ENCODE measurements around the gene SNX25. TPM values are rescaled to one million over a fixed set of nuclear protein-coding genes. Genes with fewer than 3 reads are reported as not detected.

Gene SNX25
- total RNA-seq, 1 donor from 2014 or later, result 53.1 TPM

DNA sequence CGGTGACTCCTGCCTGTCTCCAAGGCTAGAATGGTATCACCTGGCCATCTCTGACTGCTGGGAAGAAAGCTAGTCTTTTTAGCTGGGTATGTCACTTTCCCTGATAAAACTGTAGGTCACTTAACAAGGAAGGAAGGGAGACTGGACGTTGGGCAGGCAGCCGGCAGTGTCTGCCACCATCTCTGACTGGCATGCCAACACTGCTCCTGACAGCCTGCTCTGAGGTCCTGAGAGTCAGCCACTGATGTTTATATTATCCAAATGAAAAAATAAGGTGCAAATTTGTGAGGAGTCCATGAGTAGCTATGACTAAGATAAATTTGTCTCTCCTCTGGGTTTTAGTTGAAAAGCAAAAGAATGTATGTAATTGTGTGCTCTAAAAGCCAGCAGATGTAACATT is 77.2 kb downstream of the SNX25 start:
- ChIA-PET POLR2A (no interaction called here), CTCF (no interaction called here)
- Mint-ChIP-seq H3K9me3 (no peaks in the 10 kb centered on the region), H3K36me3 (ENCODE audit: low read depth) (peaks cover 51% of the 10 kb centered on the region), H3K27me3 (no peaks in the 10 kb centered on the region), H3K4me1 (no peaks in the 10 kb centered on the region), H3K27ac (no peak overlapping the region), H3K4me3 (no peak overlapping the region)
- TF ChIP-seq, protein P1, sequence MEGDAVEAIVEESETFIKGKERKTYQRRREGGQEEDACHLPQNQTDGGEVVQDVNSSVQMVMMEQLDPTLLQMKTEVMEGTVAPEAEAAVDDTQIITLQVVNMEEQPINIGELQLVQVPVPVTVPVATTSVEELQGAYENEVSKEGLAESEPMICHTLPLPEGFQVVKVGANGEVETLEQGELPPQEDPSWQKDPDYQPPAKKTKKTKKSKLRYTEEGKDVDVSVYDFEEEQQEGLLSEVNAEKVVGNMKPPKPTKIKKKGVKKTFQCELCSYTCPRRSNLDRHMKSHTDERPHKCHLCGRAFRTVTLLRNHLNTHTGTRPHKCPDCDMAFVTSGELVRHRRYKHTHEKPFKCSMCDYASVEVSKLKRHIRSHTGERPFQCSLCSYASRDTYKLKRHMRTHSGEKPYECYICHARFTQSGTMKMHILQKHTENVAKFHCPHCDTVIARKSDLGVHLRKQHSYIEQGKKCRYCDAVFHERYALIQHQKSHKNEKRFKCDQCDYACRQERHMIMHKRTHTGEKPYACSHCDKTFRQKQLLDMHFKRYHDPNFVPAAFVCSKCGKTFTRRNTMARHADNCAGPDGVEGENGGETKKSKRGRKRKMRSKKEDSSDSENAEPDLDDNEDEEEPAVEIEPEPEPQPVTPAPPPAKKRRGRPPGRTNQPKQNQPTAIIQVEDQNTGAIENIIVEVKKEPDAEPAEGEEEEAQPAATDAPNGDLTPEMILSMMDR (IDR thresholded peaks at IDR 0.05), result no peak
- intact Hi-C loops (cut with micrococcal nuclease), result no loop called here
- ATAC-seq (ENCODE audit: low read depth), result no peak
- DNase-seq, result no peak

DNA sequence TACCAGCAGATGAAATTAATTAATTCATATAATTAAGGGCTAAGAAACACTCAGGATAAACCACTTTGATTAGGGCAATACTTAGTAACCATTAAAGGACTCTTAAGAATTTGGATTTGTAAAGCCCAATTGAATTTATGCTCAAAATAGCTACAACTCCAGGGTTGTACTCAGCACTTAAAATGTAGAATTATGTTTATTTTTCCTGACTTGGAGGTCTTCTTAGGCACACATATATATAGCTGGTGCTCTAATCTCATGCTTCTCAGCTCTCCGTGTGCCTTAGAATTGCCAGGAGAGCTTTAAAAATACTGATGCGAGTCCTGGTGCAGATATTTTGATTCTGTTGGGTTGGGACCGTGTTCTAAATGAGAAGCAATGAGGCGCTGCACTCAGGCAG is 77.6 kb downstream of the SNX25 start:
- Mint-ChIP-seq H3K9me3 (no peaks in the 10 kb centered on the region), H3K4me1 (no peaks in the 10 kb centered on the region), H3K27me3 (no peaks in the 10 kb centered on the region), H3K4me3 (no peak overlapping the region), H3K27ac (no peak overlapping the region), H3K36me3 (ENCODE audit: low read depth) (peaks cover 56% of the 10 kb centered on the region)
- intact Hi-C loops (cut with micrococcal nuclease), result no loop called here
- POLR2A ChIA-PET, result no interaction called here
- TF ChIP-seq, protein P1 (IDR thresholded peaks at IDR 0.05), result no peak
- ATAC-seq (ENCODE audit: low read depth) (no peak), DNase-seq (no peak)
- CTCF ChIA-PET, result no interaction called here

DNA sequence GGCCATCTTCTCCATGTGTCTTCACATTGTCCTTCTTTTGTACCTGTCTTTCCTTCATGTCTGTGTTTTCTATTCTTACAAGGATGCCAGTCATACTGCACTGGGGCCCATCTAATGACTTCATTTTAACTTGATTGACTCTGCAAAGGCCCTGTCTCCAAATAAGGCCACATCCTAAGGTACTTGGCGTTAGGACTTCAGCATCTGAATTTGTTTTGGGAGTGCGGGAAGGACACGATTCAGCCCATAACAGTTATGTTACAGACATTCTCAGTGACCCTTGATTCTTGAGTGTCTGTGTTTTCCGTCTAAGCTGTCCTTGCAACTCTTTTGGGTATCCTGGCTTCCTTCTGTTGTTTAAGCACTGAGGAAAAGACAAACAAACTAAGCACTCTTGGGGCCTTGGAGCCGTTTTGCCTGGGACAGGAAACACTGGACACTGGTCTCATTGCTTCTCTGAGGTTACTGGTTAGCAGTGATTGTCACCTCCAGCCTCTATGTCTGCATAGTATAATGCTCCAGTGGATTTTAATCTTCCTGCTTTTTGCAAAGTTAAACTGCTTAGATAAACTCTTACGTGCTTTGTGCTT is 80.7 kb downstream of the SNX25 start:
- no peak for DNase-seq
- ChIA-PET POLR2A (interaction anchor here (0.6 kb wide), 1 partner anchor 10 kb away, joined by 4 read pairs; no protein-coding TSS in a partner anchor), CTCF (no interaction called here)
- Mint-ChIP-seq H3K27me3 (no peaks in the 10 kb centered on the region), H3K4me1 (no peaks in the 10 kb centered on the region), H3K4me3 (no peak overlapping the region), H3K27ac (no peak overlapping the region), H3K36me3 (ENCODE audit: low read depth) (peaks cover 66% of the 10 kb centered on the region), H3K9me3 (no peaks in the 10 kb centered on the region)
- ATAC-seq (ENCODE audit: low read depth), result no peak
- TF ChIP-seq, protein P1 (IDR thresholded peaks at IDR 0.05), result no peak
- intact Hi-C loops (cut with micrococcal nuclease), result no loop called here

DNA sequence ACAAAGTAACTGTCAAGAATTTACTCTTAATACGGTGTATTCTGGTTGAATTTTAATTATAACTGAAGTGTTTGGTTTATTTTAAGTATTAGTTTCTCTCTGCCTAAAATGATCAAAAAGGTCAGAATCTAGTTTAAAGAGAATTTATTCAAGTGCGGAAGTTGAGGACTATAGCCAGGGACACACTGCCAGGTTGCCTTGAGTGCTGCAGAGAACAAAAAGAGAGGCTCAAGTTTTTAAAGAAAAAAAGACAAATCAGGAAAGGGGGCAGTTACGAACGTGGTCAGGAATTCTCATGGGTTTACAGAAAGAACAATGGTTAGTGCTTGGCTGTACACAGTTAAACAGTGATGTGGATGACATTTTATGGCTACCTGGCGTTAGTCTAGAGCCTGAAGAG is 81.3 kb downstream of the SNX25 start:
- DNase-seq (no peak), ATAC-seq (ENCODE audit: low read depth) (no peak)
- no peaks in the 10 kb centered on the region for H3K9me3 Mint-ChIP-seq
- intact Hi-C loops (cut with micrococcal nuclease), result no loop called here
- ChIA-PET POLR2A (no interaction called here), CTCF (no interaction called here)
- no peaks in the 10 kb centered on the region for H3K4me1 Mint-ChIP-seq
- TF ChIP-seq, protein P1 (IDR thresholded peaks at IDR 0.05), result no peak
- H3K27ac Mint-ChIP-seq, result no peak overlapping the region
- H3K36me3 Mint-ChIP-seq (ENCODE audit: low read depth), result peaks cover 67% of the 10 kb centered on the region
- H3K27me3 Mint-ChIP-seq, result no peaks in the 10 kb centered on the region
- H3K4me3 Mint-ChIP-seq, result no peak overlapping the region

DNA sequence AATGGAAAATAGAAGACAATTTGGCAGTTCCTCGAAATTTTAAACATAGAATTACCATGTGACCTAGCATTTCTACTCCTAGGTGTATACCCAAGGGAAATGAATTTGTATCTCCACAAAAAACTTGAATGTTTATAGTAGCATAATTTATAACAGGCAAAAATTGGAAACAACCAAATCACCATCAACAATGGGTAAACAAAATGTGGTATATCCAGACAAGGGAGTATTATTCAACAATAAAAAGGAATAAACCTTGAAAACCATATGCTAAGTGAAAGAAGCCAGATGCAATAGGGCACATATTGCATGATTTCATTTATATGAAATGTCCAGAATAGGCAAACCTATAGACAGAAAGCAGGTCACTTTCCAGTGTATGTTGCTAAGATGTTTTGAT is 83.8 kb downstream of the SNX25 start:
- no peak for ATAC-seq (ENCODE audit: low read depth)
- H3K4me3 Mint-ChIP-seq, result no peak overlapping the region
- DNase-seq, result no peak
- H3K27ac Mint-ChIP-seq, result no peak overlapping the region
- TF ChIP-seq, protein P1 (IDR thresholded peaks at IDR 0.05), result no peak
- ChIA-PET CTCF (no interaction called here), POLR2A (no interaction called here)
- no peaks in the 10 kb centered on the region for H3K27me3 Mint-ChIP-seq
- H3K9me3 Mint-ChIP-seq, result no peaks in the 10 kb centered on the region
- H3K4me1 Mint-ChIP-seq, result no peaks in the 10 kb centered on the region
- peaks cover 76% of the 10 kb centered on the region for H3K36me3 Mint-ChIP-seq (ENCODE audit: low read depth)
- intact Hi-C loops (cut with micrococcal nuclease), result no loop called here

All from activated B cell treated with CpG ODN at 0.5 μM for 24 hours (primary cell).